PC-3 (cell line): ENCODE measurements around the gene PPP2R5B. TPM values are rescaled to one million over a fixed set of nuclear protein-coding genes. Genes with fewer than 3 reads are reported as not detected.

Source experiments
- ATAC-seq: fragments of 200-7000 bp; cut with Tn5 transposase; 2 replicates; pipeline ENCODE4 v1.9.1; 2020; ENCODE audit warnings: mild to moderate bottlenecking, moderate library complexity
- BruUV-seq: library from RNA; stranded (reverse); fragments of 400-500 nt; replicated peaks from 2 replicates; lab custom pipeline; 2021; lab: Mats Ljungman, UMichigan
- CTCF ChIA-PET: fragments of 300-600 bp; sonication (Branson Sonifier 250); formaldehyde crosslinking; loops from one replicate; lab custom pipeline; 2022; ENCODE audit warnings: antibody characterized with exemption; lab: Charles Lee
- POLR2A ChIA-PET: fragments of 300-600 bp; sonication (Branson Sonifier 250); formaldehyde crosslinking; loops from one replicate; lab custom pipeline; 2022; ENCODE audit warnings: antibody characterized with exemption; ENCODE audit not compliant: unreplicated experiment; lab: Charles Lee
- DNase-seq: peaks from one replicate; pipeline ENCODE4 v3.0.0-alpha.2; 2015
- H2AFZ ChIP-seq: fragments of 300-600 bp; sonication (generic); 2 replicates; pipeline ENCODE4 v1.6.0; 2016; ENCODE audit warnings: antibody characterized with exemption, low read length
- H3F3A ChIP-seq: fragments of 300-600 bp; sonication (generic); one replicate; pipeline ENCODE4 v1.6.0; 2017; ENCODE audit warnings: antibody characterized with exemption, low read length, control low read depth, mild to moderate bottlenecking; ENCODE audit not compliant: unreplicated experiment
- H3K27ac ChIP-seq: fragments of 300-600 bp; sonication (generic); 2 replicates; pipeline ENCODE4 v1.5.1; 2016; ENCODE audit warnings: mild to moderate bottlenecking, low read length
- H3K27me3 ChIP-seq: fragments of 300-600 bp; sonication (generic); 2 replicates; pipeline ENCODE4 v1.6.1; 2016; ENCODE audit warnings: low read length, mixed read lengths
- H3K36me3 ChIP-seq: fragments of 300-600 bp; sonication (generic); 2 replicates; pipeline ENCODE4 v1.6.1; 2016; ENCODE audit warnings: low read depth, mixed run types, low read length, mixed read lengths
- H3K4me1 ChIP-seq: fragments of 300-600 bp; sonication (generic); 2 replicates; pipeline ENCODE4 v1.5.1; 2016; ENCODE audit warnings: low read length; ENCODE audit not compliant: insufficient read depth
- H3K4me2 ChIP-seq: fragments of 300-600 bp; sonication (generic); 2 replicates; pipeline ENCODE4 v1.6.0; 2016; ENCODE audit warnings: low read length
- H3K4me3 ChIP-seq: fragments of 300-600 bp; sonication (generic); 2 replicates; pipeline ENCODE4 v1.5.1; 2016; ENCODE audit warnings: mild to moderate bottlenecking, low read length, mixed read lengths
- H3K79me2 ChIP-seq: fragments of 300-600 bp; sonication (generic); 2 replicates; pipeline ENCODE4 v1.6.1; 2017; ENCODE audit warnings: low read length, mixed read lengths
- H3K9ac ChIP-seq: fragments of 300-600 bp; sonication (generic); 2 replicates; pipeline ENCODE4 v1.6.0; 2016; ENCODE audit warnings: mild to moderate bottlenecking, low read length
- H3K9me2 ChIP-seq: fragments of 300-600 bp; sonication (generic); replicated peaks from 2 replicates; pipeline ENCODE4 v1.6.1; 2016; ENCODE audit warnings: mixed run types, low read length, mixed read lengths
- H3K9me3 ChIP-seq: fragments of 300-600 bp; sonication (generic); 2 replicates; pipeline ENCODE4 v1.6.1; 2016; ENCODE audit warnings: low read length, mixed read lengths
- H4K20me1 ChIP-seq: fragments of 300-600 bp; sonication (generic); 2 replicates; pipeline ENCODE4 v1.6.1; 2016; ENCODE audit warnings: low read length, mixed read lengths
- CTCF ChIP-seq: fragments of 300-600 bp; sonication (generic); conservative IDR thresholded peaks from 2 replicates; pipeline ENCODE4 v1.5.1; 2017; ENCODE audit warnings: antibody characterized with exemption, low read depth, mild to moderate bottlenecking, low read length
- EZH2 ChIP-seq: fragments of 300-600 bp; sonication (generic); IDR thresholded peaks from one replicate; pipeline ENCODE4 v1.6.1; 2017; ENCODE audit warnings: antibody characterized with exemption, mild to moderate bottlenecking, low read length; ENCODE audit not compliant: unreplicated experiment
- EZH2phosphoT487 ChIP-seq: fragments of 300-600 bp; sonication (generic); IDR thresholded peaks from 2 replicates; pipeline ENCODE4 v1.6.1; 2018; ENCODE audit warnings: mild to moderate bottlenecking, antibody characterized with exemption, low read length, borderline replicate concordance
- intact Hi-C: fragments of 100-400 bp; cut with micrococcal nuclease; formaldehyde crosslinking; loops from 2 replicates; pipeline ENCODE4 v1.9.0; 2023
- total RNA-seq: library from RNA; depleted of rRNA; stranded (reverse); fragments of >200 nt; gene quantifications from 2 replicates; pipeline ENCODE4 v1.2.3, GENCODE V29; 2014

PPP2R5B gene
- total RNA-seq, 1 experiment from 2014 or later, result 24.9 TPM

DNA sequence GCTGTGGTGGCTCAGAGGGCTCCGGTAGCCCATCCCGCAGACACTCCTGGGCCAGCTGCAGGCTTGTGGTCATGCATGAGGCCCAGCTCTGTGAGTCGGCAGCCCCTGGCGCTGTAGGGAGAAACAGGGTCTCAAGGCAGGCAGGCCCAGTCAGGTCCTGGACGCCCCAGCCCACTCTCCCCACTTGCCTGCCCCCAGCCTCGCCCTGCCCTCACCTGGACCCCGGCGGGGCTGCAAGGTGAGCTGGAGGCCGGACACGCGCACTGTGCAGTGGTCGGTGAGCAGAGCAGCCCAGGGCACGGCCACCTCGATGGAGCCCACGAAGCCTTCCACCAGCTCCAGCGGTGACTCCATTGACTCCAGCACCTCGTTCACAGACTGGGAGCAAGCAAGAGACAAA, 10.4 kb upstream of the PPP2R5B start:
- ChIA-PET POLR2A (no interaction called here), CTCF (no interaction called here)
- H3K4me2 ChIP-seq, result no peak overlapping the region

DNA sequence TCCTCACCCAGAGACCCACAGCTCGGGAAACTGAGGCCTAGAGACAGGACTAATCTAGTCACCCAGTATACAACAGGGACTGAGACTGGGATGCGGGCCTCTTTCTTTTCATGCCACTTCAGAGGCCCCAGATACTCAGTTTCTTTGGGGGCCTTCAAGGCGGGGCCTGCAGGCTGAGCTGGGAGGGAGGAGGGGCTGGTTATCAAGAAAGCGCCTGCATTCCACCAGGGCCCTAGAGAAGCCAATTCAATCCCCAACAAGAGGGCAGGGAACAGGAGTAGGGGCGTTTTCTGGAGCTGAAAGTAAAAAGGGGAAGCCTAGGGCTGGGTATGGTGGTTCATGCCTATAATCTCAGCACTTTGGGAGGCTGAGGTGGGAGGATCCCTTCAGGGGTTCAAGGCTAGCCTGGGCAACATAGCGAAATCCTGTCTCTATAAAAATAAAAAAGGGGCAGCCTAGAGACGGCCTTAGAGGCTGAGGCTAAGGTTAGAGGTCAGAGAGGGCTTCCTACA, 9.1 kb upstream of the PPP2R5B start:
- no peak for DNase-seq
- no peaks in the 10 kb centered on the region for H3K9me3 ChIP-seq
- H3K79me2 ChIP-seq, result peaks cover 21% of the 10 kb centered on the region
- no peak overlapping the region for H3K27ac ChIP-seq
- no peaks in the 10 kb centered on the region for H3F3A ChIP-seq
- H3K36me3 ChIP-seq, result peaks cover 5% of the 10 kb centered on the region; the same call in 1 of the 2 replicates
- H4K20me1 ChIP-seq, result no peaks in the 10 kb centered on the region
- H3K4me1 ChIP-seq, result peaks cover 15% of the 10 kb centered on the region
- TF ChIP-seq EZH2 (no peak), CTCF (no peak), EZH2phosphoT487 (no peak)
- ChIA-PET CTCF (no interaction called here), POLR2A (no interaction called here)
- intact Hi-C loops, result loop anchor here (5.0 kb wide), 1 partner anchor 57 kb away; the partner anchor contains the start of gene MAJIN
- no TSS peak for BruUV-seq
- ATAC-seq, result no peak
- H3K4me2 ChIP-seq, result peak overlapping the region; percentile 97
- no peaks in the 10 kb centered on the region for H3K9me2 ChIP-seq
- H2AFZ ChIP-seq, result no peak overlapping the region
- H3K27me3 ChIP-seq, result no peaks in the 10 kb centered on the region
- peak overlapping the region; percentile 90; the same call in 1 of the 2 replicates for H3K9ac ChIP-seq
- H3K4me3 ChIP-seq, result peak overlapping the region; percentile 89

More for the DNA sequence above, 10.4 kb upstream of the PPP2R5B start:
- no peak overlapping the region for H3K9ac ChIP-seq
- H4K20me1 ChIP-seq, result no peaks in the 10 kb centered on the region
- peaks cover 15% of the 10 kb centered on the region for H3K4me1 ChIP-seq
- BruUV-seq, result no TSS peak
- no peak overlapping the region for H3K27ac ChIP-seq
- H3K79me2 ChIP-seq, result peaks cover 21% of the 10 kb centered on the region
- peaks cover 13% of the 10 kb centered on the region; the same call in 1 of the 2 replicates for H3K36me3 ChIP-seq
- no peaks in the 10 kb centered on the region for H3F3A ChIP-seq
- no peaks in the 10 kb centered on the region for H3K9me3 ChIP-seq
- H3K27me3 ChIP-seq, result no peaks in the 10 kb centered on the region
- no peak for ATAC-seq
- no peak for DNase-seq
- TF ChIP-seq EZH2phosphoT487 (no peak), EZH2 (no peak), CTCF (no peak)
- intact Hi-C loops, result no loop called here
- no peak overlapping the region for H2AFZ ChIP-seq
- H3K9me2 ChIP-seq, result no peaks in the 10 kb centered on the region
- H3K4me3 ChIP-seq, result no peak overlapping the region
